K562 (cell line): ENCODE results near the gene KBTBD4. TPM values are rescaled to one million over a fixed set of nuclear protein-coding genes. Genes with fewer than 3 reads are reported as not detected.

Source experiments
- CHCHD3 ChIP-seq: fragments of 250-450 bp; sonication (Bioruptor Pico); IDR thresholded peaks from 2 replicates; pipeline ENCODE4 v2.1.2; 2022; ENCODE audit warnings: mild to moderate bottlenecking
- CTCFL ChIP-seq: IDR thresholded peaks from 2 replicates; pipeline ENCODE4 v1.6.1; 2011; ENCODE audit warnings: borderline replicate concordance, low read depth, mild to moderate bottlenecking, moderate library complexity, low read length; ENCODE audit not compliant: insufficient read depth, poor library complexity, severe bottlenecking
- HNRNPUL1 ChIP-seq: fragments of 200-400 bp; formaldehyde crosslinking; IDR thresholded peaks from 2 replicates; pipeline ENCODE4 v1.6.1; 2017; ENCODE audit warnings: low read length
- KLF16 ChIP-seq: IDR thresholded peaks from 2 replicates; pipeline ENCODE4 v1.6.1; 2016; ENCODE audit warnings: antibody characterized with exemption
- ZSCAN32 ChIP-seq: fragments of 450-650 bp; formaldehyde crosslinking; IDR thresholded peaks from 2 replicates; pipeline ENCODE4 v1.4.0; 2020; ENCODE audit warnings: mild to moderate bottlenecking, moderate library complexity
- polyA plus RNA-seq, 8 experiments: library from polyadenylated mRNA; depleted of rRNA in 4 of 8; stranded (reverse) in 5 of 8; unstranded in 3 of 8; fragments of >200 nt; fragmentation: Nextera tagmentation in 2 of 8; fragmentation: Illumina TruSeq in 1 of 8; extraction: Ambion mirVana in 2 of 8; extraction: Trizol in 1 of 8; gene quantifications; 2 replicates each; pipeline versions ENCODE4 v1.2.1 to v1.2.3, GENCODE V29; 2011 to 2014; ENCODE audit warnings: inconsistent platforms in 1 of 8, missing spikeins in 1 of 8
- total RNA-seq, 7 experiments: library from RNA; depleted of rRNA in 6 of 7; stranded (reverse); fragments of >200 nt in 6 of 7; fragmentation: Illumina TruSeq in 2 of 7; extraction: Trizol in 2 of 7; gene quantifications; 2 replicates each; pipeline versions ENCODE4 v1.2.1 to v1.2.3, GENCODE V29; 2011 to 2021; ENCODE audit warnings: low replicate concordance in 1 of 7
- TF ChIP-seq, protein P1 (sequence below): fragments of 450-650 bp; IDR thresholded peaks from one replicate; pipeline ENCODE4 v1.6.1; 2018; ENCODE audit warnings: mild to moderate bottlenecking, moderate library complexity; ENCODE audit not compliant: partially characterized antibody
- TF ChIP-seq, protein P2 (sequence below): fragments of 250-450 bp; sonication (Bioruptor Pico); IDR thresholded peaks from 2 replicates; pipeline ENCODE4 v1.8.0; 2022; ENCODE audit warnings: inconsistent platforms, mild to moderate bottlenecking, moderate library complexity, borderline replicate concordance

The KBTBD4 gene
- total and polyA plus RNA-seq, 9 of the 15 experiments (the other 6 are each of a cell fraction or from before 2014, with no cell fraction given): 7.0 to 33.9 (median 13.3) TPM

DNA sequence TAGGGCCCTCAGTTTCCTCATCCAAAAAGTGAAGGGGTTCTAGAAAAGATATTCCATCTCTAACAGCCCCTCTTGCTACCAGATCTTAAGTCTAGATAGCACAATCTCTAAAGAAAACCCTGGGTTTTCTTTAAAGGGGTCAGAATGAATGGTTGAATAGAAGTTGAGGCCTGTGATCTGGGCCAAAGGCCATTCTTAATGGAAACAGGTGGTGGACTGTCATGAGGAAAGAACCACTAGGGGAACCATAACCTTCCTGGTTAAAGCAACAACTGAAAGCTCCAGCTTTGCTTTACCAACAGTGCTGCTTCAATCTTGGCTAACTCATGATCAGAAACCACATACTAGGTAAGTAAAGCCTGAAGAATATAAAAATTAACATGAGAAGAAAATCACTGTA, 27.7 kb downstream of the KBTBD4 start (continued):
- TF ChIP-seq, protein P1, sequence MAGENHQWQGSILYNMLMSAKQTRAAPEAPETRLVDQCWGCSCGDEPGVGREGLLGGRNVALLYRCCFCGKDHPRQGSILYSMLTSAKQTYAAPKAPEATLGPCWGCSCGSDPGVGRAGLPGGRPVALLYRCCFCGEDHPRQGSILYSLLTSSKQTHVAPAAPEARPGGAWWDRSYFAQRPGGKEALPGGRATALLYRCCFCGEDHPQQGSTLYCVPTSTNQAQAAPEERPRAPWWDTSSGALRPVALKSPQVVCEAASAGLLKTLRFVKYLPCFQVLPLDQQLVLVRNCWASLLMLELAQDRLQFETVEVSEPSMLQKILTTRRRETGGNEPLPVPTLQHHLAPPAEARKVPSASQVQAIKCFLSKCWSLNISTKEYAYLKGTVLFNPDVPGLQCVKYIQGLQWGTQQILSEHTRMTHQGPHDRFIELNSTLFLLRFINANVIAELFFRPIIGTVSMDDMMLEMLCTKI: no peak
- TF ChIP-seq ZSCAN32 (CRISPR knock-in tag): no peak
- peak; percentile 16 for TF ChIP-seq CTCFL
- TF ChIP-seq, protein P2, sequence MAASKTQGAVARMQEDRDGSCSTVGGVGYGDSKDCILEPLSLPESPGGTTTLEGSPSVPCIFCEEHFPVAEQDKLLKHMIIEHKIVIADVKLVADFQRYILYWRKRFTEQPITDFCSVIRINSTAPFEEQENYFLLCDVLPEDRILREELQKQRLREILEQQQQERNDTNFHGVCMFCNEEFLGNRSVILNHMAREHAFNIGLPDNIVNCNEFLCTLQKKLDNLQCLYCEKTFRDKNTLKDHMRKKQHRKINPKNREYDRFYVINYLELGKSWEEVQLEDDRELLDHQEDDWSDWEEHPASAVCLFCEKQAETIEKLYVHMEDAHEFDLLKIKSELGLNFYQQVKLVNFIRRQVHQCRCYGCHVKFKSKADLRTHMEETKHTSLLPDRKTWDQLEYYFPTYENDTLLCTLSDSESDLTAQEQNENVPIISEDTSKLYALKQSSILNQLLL (CRISPR knock-in tag): no peak
- 0 out of 2 replicates have a peak, but pooled peaks have one; percentile 26 for TF ChIP-seq KLF16
- TF ChIP-seq CHCHD3: no peak
- no peak for TF ChIP-seq HNRNPUL1
